ENCODE measurements around the gene LIMS1.
"Not testable (repeated sequence)": the region's sequence is repeated elsewhere in the genome, so short reads cannot be mapped to it uniquely, and the experiment has no call there.

The LIMS1 gene

DNA sequence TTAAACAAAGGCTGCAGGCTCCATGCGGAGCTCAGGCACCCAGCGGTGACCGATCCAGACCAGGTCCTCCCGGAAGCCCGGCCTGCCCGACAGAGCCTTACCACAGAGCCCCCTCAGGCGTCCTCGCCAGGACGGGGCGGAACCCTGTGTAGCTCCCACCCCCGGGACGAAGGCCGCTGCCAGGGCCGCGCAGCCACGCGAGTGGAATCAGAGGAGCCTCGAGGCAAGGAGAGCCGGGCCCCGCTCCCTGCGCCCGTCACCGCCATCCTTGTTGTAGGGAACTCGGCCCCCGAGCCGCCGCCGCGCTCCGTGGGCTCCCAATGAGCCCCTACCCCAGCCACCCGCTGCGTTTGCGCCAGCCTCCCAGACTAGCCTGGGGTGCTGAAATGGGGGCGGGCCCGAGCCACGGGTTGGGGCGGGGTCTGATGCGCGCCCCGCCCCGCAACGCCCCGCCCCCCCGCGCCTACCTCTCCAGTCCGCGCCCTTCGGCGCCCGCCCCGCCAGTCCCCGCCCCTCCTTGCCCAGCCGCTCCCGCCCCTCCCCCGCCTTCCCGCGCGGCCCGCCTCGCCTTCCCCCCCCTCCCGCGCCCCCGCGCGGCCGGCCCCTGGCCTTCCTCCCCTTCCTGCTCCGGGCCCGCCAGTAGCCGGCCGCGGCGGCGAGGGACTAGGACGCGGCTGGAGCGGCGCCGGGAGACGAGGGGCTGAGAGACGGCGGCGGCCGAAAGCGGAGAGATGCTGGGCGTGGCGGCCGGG, at the start of gene LIMS1:
Gene LIMS1, plus strand, starts transcription at position 639 of the 752 bp plus-strand sequence. Its CDS starts 93 bp downstream, at position 732.
- DNase-seq: peak; percentile 96

DNA sequence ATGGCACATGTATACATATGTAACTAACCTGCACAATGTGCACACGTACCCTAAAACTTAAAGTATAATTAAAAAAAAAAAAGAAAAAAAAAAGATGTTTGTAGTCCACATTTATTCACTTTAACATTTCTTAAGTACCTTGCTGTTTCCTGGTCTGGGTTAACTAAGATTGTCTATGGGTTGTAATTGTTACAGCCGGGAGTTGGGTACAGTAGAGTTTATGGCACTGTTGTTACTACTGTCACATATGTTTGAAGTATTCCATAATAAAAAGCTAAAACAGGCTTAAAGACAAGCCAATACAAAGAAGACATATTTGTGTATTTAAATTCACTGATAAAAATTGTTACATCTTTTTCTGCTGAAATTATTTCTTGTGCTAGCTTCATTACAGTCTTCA, 49.0 kb upstream of the LIMS1 start:
- DNase-seq: no peak

- DNase-seq: no peak
These were observed 43.7 kb upstream of the LIMS1 start for GRCh38 chr2:108490506-108491122.

GRCh38 chr2:108491848-108492247, 42.4 kb upstream of the LIMS1 start:
- DNase-seq: no peak

GRCh38 chr2:108492364-108492763, 41.9 kb upstream of the LIMS1 start:
- no peak for DNase-seq

- not testable (repeated sequence) for DNase-seq
These were observed 38.1 kb upstream of the LIMS1 start for GRCh38 chr2:108496167-108496566.

- not testable (repeated sequence) for DNase-seq
These were observed 26.6 kb upstream of the LIMS1 start for GRCh38 chr2:108507620-108508019.

GRCh38 chr2:108512431-108512830, 21.8 kb upstream of the LIMS1 start:
- DNase-seq: not testable (repeated sequence)

DNA sequence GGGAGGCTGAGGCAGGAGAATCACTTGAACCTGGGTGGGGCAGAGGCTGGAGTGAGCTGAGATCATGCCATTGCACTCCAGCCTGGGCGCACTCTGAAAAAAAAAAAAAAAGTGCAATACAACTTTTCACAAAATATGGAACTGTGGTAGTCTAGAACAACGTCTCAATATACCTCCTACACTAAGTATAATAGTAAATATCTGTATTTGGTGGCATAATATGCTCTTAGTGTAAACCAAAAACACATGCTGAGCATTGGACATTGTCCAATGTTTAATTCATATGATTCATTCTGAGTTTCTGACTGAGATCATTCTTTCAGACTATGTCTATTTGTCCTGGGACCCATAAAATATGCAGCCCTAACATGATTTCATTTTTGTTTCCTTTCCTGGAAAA, 19.8 kb upstream of the LIMS1 start:
- not testable (repeated sequence) for DNase-seq

DNA sequence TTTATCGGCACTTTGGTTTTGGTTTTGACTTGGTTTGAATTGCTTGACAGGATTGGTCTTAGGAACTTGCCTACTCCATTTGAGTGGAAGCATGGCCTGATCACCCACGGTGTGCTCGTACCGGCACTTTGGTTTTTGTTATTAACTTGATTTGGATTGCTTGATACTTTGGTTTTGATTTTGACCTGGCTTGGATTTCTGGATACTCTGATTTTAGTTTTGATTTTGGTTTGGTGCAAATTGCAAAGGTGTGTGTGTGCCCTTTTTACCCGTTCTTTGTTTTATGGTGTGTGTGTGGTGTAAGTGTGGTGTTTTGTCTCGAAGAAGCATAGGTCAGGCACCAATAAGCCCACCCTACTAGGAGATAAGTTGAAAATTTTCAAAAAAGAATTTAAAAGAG, 9.6 kb upstream of the LIMS1 start:
- DNase-seq: not testable (repeated sequence)

DNA sequence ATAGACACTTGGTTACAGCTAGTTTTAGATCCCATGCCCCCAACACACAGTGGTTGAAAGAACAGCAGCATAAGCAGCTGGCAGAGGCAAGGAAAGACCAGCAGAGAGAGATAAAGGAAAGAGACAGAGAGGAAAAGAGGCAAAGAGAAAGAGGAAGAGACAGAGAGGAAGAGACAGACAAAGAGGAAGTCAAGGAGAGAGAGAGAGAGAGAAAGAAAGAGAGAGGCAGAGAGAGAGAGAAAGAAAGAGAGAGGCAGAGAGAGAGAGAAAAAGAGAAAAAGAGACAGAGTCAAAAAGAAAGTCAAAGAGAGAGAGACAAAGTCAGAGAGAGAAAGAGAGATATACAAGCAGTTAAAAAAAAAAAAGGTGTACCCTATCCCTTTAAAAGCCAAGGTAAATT, 9.0 kb upstream of the LIMS1 start:
- not testable (repeated sequence) for DNase-seq

GRCh38 chr2:108531674-108532055, 2.6 kb upstream of the LIMS1 start:
- no peak for DNase-seq

DNA sequence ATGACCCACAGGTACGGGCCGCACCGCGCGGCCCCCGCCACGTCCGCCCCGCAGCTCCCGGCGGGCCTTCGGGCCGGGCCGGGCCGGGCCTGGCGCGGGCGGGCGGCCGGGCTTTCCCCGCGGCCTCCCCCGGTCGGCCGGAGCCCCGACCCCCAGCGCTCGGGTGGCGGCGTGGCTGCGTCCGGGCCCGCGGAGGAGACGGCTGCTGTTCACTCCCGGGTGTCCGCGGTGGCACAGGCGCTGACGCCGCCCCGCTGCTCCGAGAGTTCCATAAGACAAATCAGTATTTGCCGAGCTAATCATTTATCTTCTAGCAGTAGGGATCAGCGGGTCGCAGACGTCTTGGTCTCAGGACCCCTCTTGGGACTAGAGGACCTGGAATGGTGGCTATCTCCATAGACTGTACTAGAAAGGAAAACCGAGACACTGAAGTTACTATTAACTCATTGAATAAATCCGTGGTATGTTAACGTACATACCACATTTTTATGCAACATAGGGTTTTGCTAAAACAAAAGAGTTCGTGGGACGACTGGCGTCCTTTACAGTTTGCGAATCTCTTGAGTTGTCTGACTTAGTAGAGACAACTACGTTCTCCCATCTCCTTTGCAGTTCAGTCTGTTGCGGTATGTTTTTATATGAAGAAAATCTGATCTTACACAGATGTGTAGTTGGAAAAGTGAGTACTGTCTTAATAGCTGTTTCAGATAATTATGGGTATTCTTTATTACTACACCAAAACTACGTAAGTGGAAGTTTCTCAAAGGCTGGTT, 500 bp downstream of the LIMS1 start:
- peak; percentile 71 for DNase-seq

- no peak for DNase-seq
These were observed 1.0 kb downstream of the LIMS1 start for GRCh38 chr2:108535357-108535631.

- no peak for DNase-seq
These were observed 2.0 kb downstream of the LIMS1 start for GRCh38 chr2:108536133-108536780.

- no peak for DNase-seq
These were observed 2.6 kb downstream of the LIMS1 start for GRCh38 chr2:108536911-108537310.

DNA sequence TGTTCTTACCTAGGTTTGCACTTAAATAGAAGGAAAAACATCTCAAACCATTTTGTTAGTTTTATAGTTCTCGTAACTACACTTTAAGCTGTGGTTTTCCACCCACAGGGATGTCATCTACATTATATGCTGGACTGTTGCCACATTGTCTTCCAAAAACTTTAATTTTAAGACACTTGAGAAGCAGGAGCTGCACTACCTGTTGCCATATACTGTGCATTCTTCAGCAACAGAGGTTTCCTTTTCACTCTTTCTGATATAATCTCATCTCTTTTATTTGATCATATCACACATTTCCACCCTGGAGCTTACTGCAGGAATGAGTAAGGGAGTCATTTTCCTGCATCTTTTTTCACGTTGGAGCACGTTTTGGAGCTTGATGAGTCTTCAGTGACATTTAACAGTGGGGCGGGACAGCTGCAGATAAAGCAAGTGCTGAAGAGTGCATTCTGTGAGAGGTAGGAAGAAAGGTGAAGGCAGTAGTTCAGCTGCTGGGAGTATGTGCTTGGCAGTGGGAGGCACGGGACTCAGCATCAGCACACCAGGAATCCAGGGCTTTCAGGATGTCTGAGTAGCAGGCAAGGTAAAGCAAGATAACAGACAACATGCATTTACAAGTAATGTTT, 3.8 kb downstream of the LIMS1 start:
- DNase-seq: no peak

DNA sequence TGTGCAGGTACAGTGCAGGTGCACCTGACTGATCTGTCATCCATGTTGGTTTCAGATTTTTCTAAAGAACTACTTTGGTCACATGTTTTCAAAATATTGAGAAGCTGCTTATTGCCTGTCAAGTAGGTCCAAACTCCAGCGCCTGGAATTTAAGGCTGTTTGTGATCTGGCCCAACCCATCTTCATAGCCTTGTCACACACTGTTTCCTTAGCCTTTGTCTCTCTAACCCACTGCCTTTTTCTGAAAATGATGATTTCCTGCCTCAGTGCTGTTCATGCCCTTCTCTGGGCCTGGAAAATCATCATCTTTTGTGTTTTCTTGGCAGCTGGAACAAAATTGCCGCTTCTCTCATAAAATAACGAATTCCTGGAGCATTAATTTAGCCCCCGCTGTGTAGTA, 7.2 kb downstream of the LIMS1 start:
- DNase-seq: no peak

DNA sequence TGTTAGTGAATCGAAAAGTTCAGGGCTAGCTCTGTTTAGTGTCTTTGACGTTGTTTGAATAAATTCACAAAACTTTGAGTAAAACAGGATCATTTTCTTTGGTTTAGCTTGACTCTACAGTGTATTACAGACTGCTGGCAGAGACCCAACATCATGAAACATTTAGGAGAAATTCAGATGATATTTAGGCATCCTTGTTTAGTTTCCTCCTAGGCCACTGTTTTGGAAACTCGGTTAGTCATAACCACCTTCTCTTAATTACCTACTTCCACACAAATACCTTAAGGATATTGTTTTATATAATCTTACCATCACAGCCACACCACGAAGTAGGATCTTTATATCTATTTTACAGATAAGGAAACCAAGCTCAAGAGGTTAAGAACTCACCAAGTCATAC, 7.8 kb downstream of the LIMS1 start:
- no peak for DNase-seq

GRCh38 chr2:108547606-108548005, 13.3 kb downstream of the LIMS1 start:
- DNase-seq: no peak

DNA sequence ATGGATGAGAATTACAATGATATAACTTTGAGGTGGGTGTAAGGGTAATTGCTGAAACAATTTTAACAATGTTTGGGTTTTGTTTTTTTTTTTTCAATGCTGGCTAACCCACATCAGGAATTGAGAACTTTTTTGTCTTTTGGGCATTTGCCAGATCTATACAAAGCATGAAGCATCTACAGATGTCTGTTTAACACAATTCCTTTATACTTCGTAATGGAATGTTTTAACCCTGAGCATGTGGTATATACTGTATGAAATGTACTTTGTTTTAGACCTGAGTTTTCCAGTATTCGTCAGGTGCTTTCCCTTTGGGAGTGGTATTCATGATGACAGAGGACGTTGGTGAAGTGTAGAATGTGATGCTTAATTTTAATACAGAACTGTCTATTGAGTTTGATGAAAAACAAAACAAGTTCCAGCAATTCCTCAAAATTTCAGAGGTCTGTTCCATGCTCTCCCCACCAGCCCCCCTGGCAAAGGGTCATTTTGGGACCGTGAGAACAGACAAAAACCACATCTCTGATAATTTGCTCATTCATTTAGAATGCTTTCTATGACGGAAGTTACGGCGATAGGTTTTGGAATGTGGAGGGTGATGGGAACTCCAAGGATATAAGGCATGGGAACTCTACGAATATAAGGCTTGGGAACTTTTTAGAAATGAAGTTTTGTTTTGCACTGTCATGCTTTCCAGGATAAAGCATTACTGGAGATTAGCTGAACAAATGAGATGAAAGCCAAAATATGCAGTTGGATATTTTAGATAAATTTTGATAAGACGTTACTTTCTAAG, 14.1 kb downstream of the LIMS1 start:
- DNase-seq: no peak

- DNase-seq: no peak
These were observed 18.3 kb downstream of the LIMS1 start for GRCh38 chr2:108552566-108552965.
